Panc1 (cell line): ENCODE data around the gene HOXA5.

Source experiments
- POLR2AphosphoS5 ChIP-seq: IDR thresholded peaks from 2 replicates; pipeline ENCODE4 v1.6.1; 2012; ENCODE audit warnings: mild to moderate bottlenecking, low read depth, low read length, moderate library complexity
- SIN3A ChIP-seq: IDR thresholded peaks from 2 replicates; pipeline ENCODE4 v1.6.1; 2012; ENCODE audit warnings: low read depth, mild to moderate bottlenecking, low read length, moderate library complexity, borderline replicate concordance; ENCODE audit not compliant: insufficient read depth
- TCF7L2 ChIP-seq: IDR thresholded peaks from 2 replicates; pipeline ENCODE4 v1.6.1; 2011; ENCODE audit warnings: mild to moderate bottlenecking, low read depth, low read length, inconsistent platforms
- TF ChIP-seq, protein P1 (sequence below): fragments of 450-650 bp; IDR thresholded peaks from 2 replicates; pipeline ENCODE4 v1.5.1; 2017; ENCODE audit warnings: mild to moderate bottlenecking
- TF ChIP-seq, protein P2 (sequence below), 2 experiments: IDR thresholded peaks; 2 replicates each; pipeline ENCODE4 v1.6.1; 2011 to 2012; ENCODE audit warnings: low read depth in 2 of 2, control low read depth in 1 of 2, low read length in 1 of 2, mild to moderate bottlenecking in 1 of 2, moderate library complexity in 1 of 2; ENCODE audit not compliant: insufficient read depth in 1 of 2

DNA sequence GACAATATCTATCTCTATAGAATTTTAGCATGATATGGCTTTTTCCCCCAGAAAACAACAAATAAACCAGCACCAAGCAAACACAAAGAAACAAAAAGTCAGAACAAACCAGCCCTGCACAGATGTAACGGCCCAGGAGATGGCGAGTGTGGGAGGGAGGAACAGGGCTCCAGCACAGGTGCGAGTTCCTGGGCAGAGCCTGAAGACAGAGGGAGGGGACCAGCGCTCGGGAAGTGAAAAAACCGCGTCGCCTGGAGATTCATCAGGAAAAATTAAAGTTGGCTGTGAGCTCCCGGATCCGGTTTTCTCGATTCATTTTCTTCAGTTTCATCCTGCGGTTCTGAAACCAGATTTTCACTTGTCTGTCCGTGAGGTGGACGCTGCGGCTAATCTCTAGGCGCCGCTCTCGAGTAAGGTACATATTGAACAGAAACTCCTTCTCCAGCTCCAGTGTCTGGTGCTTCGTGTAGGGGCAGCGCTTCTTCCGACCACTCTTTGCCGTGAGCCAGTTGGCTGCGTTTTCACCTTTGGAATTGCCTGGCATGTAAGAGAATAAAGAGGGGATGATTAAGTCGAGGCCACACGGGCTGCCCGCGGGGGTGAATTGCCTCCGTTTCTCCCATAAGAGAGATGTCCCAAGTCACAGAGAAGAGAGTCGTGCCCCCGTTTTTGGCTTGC is 28.3 kb upstream of the HOXA5 start:
- TF ChIP-seq SIN3A (no peak), POLR2AphosphoS5 (no peak), TCF7L2 (no peak)
- TF ChIP-seq, protein P1, sequence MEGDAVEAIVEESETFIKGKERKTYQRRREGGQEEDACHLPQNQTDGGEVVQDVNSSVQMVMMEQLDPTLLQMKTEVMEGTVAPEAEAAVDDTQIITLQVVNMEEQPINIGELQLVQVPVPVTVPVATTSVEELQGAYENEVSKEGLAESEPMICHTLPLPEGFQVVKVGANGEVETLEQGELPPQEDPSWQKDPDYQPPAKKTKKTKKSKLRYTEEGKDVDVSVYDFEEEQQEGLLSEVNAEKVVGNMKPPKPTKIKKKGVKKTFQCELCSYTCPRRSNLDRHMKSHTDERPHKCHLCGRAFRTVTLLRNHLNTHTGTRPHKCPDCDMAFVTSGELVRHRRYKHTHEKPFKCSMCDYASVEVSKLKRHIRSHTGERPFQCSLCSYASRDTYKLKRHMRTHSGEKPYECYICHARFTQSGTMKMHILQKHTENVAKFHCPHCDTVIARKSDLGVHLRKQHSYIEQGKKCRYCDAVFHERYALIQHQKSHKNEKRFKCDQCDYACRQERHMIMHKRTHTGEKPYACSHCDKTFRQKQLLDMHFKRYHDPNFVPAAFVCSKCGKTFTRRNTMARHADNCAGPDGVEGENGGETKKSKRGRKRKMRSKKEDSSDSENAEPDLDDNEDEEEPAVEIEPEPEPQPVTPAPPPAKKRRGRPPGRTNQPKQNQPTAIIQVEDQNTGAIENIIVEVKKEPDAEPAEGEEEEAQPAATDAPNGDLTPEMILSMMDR = no peak
- TF ChIP-seq, protein P2, sequence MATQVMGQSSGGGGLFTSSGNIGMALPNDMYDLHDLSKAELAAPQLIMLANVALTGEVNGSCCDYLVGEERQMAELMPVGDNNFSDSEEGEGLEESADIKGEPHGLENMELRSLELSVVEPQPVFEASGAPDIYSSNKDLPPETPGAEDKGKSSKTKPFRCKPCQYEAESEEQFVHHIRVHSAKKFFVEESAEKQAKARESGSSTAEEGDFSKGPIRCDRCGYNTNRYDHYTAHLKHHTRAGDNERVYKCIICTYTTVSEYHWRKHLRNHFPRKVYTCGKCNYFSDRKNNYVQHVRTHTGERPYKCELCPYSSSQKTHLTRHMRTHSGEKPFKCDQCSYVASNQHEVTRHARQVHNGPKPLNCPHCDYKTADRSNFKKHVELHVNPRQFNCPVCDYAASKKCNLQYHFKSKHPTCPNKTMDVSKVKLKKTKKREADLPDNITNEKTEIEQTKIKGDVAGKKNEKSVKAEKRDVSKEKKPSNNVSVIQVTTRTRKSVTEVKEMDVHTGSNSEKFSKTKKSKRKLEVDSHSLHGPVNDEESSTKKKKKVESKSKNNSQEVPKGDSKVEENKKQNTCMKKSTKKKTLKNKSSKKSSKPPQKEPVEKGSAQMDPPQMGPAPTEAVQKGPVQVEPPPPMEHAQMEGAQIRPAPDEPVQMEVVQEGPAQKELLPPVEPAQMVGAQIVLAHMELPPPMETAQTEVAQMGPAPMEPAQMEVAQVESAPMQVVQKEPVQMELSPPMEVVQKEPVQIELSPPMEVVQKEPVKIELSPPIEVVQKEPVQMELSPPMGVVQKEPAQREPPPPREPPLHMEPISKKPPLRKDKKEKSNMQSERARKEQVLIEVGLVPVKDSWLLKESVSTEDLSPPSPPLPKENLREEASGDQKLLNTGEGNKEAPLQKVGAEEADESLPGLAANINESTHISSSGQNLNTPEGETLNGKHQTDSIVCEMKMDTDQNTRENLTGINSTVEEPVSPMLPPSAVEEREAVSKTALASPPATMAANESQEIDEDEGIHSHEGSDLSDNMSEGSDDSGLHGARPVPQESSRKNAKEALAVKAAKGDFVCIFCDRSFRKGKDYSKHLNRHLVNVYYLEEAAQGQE (IDR thresholded peaks at IDR 0.05; ENCODE audit: insufficient read depth in 1 of 2, low read depth in 2 of 2, low read length in 1 of 2) = no peak
